Stomach smooth muscle (tissue), 2 donors: ENCODE data around the gene GOSR1.

Experiments
- H3K27ac ChIP-seq: one replicate; pipeline ENCODE4 v1.7.0; 2013; ENCODE audit warnings: mild to moderate bottlenecking, low read length, inconsistent platforms
- H3K27me3 ChIP-seq, 2 donors: one replicate each; pipeline ENCODE4 v1.7.0; 2013; ENCODE audit warnings: low read length in 2 of 2; ENCODE audit not compliant: insufficient read depth in 2 of 2, control insufficient read depth in 1 of 2
- H3K36me3 ChIP-seq, 2 donors: one replicate each; pipeline ENCODE4 v1.7.0; 2013; ENCODE audit warnings: low read length in 2 of 2; ENCODE audit not compliant: control insufficient read depth in 2 of 2, insufficient read depth in 2 of 2
- H3K4me1 ChIP-seq: one replicate; pipeline ENCODE4 v1.7.0; 2013; ENCODE audit warnings: low read length; ENCODE audit not compliant: control insufficient read depth, insufficient read depth
- H3K4me3 ChIP-seq, 2 donors: one replicate each; pipeline ENCODE4 v1.7.0; 2013; ENCODE audit warnings: low read length in 2 of 2
- H3K9ac ChIP-seq, 2 donors: one replicate each; pipeline ENCODE4 v1.7.0; 2013; ENCODE audit warnings: low read length in 2 of 2, mild to moderate bottlenecking in 1 of 2
- H3K9me3 ChIP-seq, 2 donors: one replicate each; pipeline ENCODE4 v1.7.0; 2013; ENCODE audit warnings: low read length in 2 of 2; ENCODE audit not compliant: control insufficient read depth in 2 of 2
- donor health status: healthy.
- donor health status: Pancreatic carcinoma.

GOSR1 gene

GRCh38 chr17:30503558-30503957 lies 26.4 kb downstream of the GOSR1 start:
- Histone ChIP-seq H3K36me3 (peaks cover 14 to 18% of the 10 kb centered on the region in 2 donors), H3K9me3 (no peaks in the 10 kb centered on the region), H3K4me1 (no peaks in the 10 kb centered on the region), H3K27me3 (no peaks in the 10 kb centered on the region), H3K4me3 (no peak overlapping the region), H3K9ac (no peak overlapping the region), H3K27ac (no peak overlapping the region)

GRCh38 chr17:30505868-30506417 lies 28.7 kb downstream of the GOSR1 start:
- H3K27me3 ChIP-seq: no peaks in the 10 kb centered on the region

DNA sequence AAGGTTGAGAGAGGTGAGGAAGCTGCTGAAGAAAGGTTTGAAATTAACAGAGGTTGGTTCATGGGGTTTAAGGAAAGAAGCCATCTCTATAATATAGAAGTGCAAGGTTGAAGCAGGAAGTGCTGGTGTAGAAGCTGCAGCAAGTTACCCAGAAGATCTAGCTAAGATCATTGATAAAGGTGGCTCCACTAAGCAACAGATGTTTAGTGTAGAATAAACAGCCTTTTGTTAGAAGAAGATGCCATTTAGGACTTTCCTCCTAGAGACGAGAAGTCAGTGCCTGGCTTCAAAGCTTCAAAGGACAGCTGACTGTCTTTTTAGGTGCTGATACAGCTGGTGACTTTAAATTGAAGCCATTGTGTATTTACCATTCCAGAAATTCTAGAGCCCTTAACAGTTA lies 29.3 kb downstream of the GOSR1 start:
- Histone ChIP-seq H3K9ac (no peak overlapping the region), H3K4me3 (no peak overlapping the region), H3K27ac (no peak overlapping the region), H3K4me1 (no peaks in the 10 kb centered on the region), H3K36me3 (peaks cover 12 to 15% of the 10 kb centered on the region in 2 donors), H3K27me3 (no peaks in the 10 kb centered on the region), H3K9me3 (no peaks in the 10 kb centered on the region)

More at GRCh38 chr17:30505868-30506417, 28.7 kb downstream of the GOSR1 start:
- H3K36me3 ChIP-seq: peaks cover 14 to 15% of the 10 kb centered on the region in 2 donors
- H3K9ac ChIP-seq: no peak overlapping the region
- no peaks in the 10 kb centered on the region for H3K9me3 ChIP-seq
- no peak overlapping the region for H3K27ac ChIP-seq
- H3K4me3 ChIP-seq: no peak overlapping the region
- H3K4me1 ChIP-seq: no peaks in the 10 kb centered on the region

- Histone ChIP-seq H3K27ac (no peak overlapping the region), H3K4me1 (no peaks in the 10 kb centered on the region), H3K9me3 (no peaks in the 10 kb centered on the region), H3K36me3 (peaks cover 10 to 14% of the 10 kb centered on the region in 2 donors), H3K4me3 (no peak overlapping the region), H3K27me3 (no peaks in the 10 kb centered on the region), H3K9ac (no peak overlapping the region)
Observed at GRCh38 chr17:30513346-30513745, 36.1 kb downstream of the GOSR1 start.

DNA sequence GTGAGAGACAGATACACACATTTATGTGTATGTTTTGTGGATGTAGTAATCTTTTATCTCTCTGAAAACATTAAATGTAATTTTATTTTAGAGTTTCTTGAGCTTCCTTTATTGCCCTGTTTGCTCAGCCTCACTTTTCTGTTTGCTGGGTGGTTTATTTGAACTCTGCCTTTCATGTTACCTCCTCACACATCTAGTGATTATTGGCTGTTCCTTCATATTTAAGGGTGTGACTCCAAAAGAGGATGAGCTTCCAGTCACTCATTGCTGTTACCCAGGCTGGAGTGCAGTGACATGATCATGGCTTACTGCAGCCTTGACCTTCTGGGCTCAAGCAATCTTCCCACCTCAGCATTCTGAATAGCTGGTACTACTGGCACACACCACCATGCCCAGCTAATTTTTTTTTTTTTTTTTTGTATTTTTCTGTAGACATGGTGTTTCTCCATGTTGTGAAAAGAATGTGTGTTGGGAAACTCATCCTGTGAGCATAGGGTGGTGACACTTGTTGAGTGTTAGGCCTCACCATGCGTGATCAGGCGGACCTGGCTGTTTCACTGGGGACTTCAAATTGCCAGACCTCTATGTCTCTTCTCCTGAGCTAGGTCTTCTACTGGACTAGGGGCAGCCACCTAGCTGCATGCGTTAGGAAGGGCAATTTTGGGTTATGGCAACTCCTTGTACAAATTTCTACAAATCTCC lies 37.8 kb downstream of the GOSR1 start:
- Histone ChIP-seq H3K9me3 (no peaks in the 10 kb centered on the region), H3K36me3 (peaks cover 10 to 14% of the 10 kb centered on the region in 2 donors), H3K27me3 (no peaks in the 10 kb centered on the region), H3K9ac (no peak overlapping the region), H3K27ac (no peak overlapping the region), H3K4me3 (no peak overlapping the region), H3K4me1 (no peaks in the 10 kb centered on the region)

- H3K9ac ChIP-seq: no peak overlapping the region
- H3K4me1 ChIP-seq: no peaks in the 10 kb centered on the region
- H3K27ac ChIP-seq: no peak overlapping the region
- no peak overlapping the region for H3K4me3 ChIP-seq
- H3K36me3 ChIP-seq: peaks cover 18 to 20% of the 10 kb centered on the region in 2 donors
- no peaks in the 10 kb centered on the region for H3K9me3 ChIP-seq
- no peaks in the 10 kb centered on the region for H3K27me3 ChIP-seq
Observed at GRCh38 chr17:30517786-30518185, 40.6 kb downstream of the GOSR1 start.

- Histone ChIP-seq H3K27me3 (no peaks in the 10 kb centered on the region), H3K27ac (no peak overlapping the region), H3K4me3 (no peak overlapping the region), H3K4me1 (no peaks in the 10 kb centered on the region), H3K9ac (no peak overlapping the region), H3K9me3 (no peaks in the 10 kb centered on the region), H3K36me3 (peaks cover 11 to 16% of the 10 kb centered on the region in 2 donors)
Observed at GRCh38 chr17:30519166-30519565, 42.0 kb downstream of the GOSR1 start.

GRCh38 chr17:30519707-30520106 lies 42.5 kb downstream of the GOSR1 start:
- H3K9ac ChIP-seq: no peak overlapping the region

GRCh38 chr17:30520436-30520835 lies 43.2 kb downstream of the GOSR1 start:
- H3K27ac ChIP-seq: no peak overlapping the region
- peaks cover 11 to 13% of the 10 kb centered on the region in 2 donors for H3K36me3 ChIP-seq
- H3K4me1 ChIP-seq: peaks cover 4% of the 10 kb centered on the region

More at GRCh38 chr17:30519707-30520106, 42.5 kb downstream of the GOSR1 start:
- H3K4me3 ChIP-seq: no peak overlapping the region
- H3K27ac ChIP-seq: no peak overlapping the region
- no peaks in the 10 kb centered on the region for H3K9me3 ChIP-seq
- H3K4me1 ChIP-seq: peaks cover 2% of the 10 kb centered on the region
- peaks cover 11 to 16% of the 10 kb centered on the region in 2 donors for H3K36me3 ChIP-seq
- no peaks in the 10 kb centered on the region for H3K27me3 ChIP-seq

DNA sequence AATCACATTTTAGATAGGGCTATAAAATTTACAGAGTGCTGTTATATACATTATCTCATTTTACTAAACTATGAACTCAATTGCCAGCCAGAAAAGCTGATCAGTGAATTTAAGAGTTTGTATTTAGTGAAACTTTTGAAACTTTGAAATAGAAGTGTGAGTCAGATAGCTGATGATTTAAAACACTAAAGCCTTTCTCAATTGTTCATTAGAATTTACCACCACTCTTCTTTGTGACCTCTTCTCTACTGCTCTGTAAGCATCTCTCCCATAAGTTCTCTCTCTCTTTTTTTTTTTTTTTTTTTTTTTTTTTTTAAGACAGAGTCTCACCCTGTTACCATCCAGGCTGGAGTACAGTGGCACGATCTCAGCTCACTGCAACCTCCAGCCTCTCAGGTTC lies 43.7 kb downstream of the GOSR1 start:
- Histone ChIP-seq H3K4me3 (no peak overlapping the region), H3K4me1 (peaks cover 4% of the 10 kb centered on the region), H3K36me3 (peaks cover 11 to 13% of the 10 kb centered on the region in 2 donors), H3K27me3 (no peaks in the 10 kb centered on the region), H3K27ac (no peak overlapping the region), H3K9ac (no peak overlapping the region), H3K9me3 (no peaks in the 10 kb centered on the region)

More at GRCh38 chr17:30520436-30520835, 43.2 kb downstream of the GOSR1 start:
- no peaks in the 10 kb centered on the region for H3K9me3 ChIP-seq
- H3K9ac ChIP-seq: no peak overlapping the region
- H3K27me3 ChIP-seq: no peaks in the 10 kb centered on the region
- H3K4me3 ChIP-seq: no peak overlapping the region

DNA sequence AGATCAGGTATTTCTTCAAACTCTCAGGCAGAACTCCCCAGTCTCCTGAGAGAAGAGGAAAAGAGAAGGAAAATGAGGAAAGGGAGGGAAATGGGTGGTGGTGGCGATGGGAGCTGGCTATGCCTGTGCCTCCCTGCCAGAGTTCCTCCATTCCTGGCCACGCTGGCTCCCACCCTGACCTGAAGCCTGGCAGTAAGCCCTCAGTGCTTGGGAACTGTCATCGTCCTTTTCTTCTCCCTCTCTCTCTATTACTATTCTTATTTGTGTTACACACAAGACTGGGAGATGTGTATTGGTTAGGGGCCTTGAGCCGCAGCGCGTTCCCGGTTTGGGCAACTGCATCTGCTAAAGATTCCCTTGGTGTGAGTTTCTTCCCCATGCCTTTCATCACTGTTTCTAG lies 44.6 kb downstream of the GOSR1 start:
- no peak overlapping the region for H3K4me3 ChIP-seq
- H3K27ac ChIP-seq: no peak overlapping the region
- H3K9ac ChIP-seq: no peak overlapping the region
- peaks cover 4% of the 10 kb centered on the region for H3K4me1 ChIP-seq
- H3K9me3 ChIP-seq: no peaks in the 10 kb centered on the region
- H3K36me3 ChIP-seq: peaks cover 11 to 13% of the 10 kb centered on the region in 2 donors
- no peaks in the 10 kb centered on the region for H3K27me3 ChIP-seq
